GM19193 (cell line): ENCODE measurements around the gene TCF7L2.

Experiments
- POLR2A ChIP-seq: IDR thresholded peaks from 4 replicates; pipeline ENCODE4 v1.6.1; 2011; ENCODE audit not compliant: insufficient read depth, insufficient read length; ENCODE audit errors: extremely low read depth

Gene TCF7L2

DNA sequence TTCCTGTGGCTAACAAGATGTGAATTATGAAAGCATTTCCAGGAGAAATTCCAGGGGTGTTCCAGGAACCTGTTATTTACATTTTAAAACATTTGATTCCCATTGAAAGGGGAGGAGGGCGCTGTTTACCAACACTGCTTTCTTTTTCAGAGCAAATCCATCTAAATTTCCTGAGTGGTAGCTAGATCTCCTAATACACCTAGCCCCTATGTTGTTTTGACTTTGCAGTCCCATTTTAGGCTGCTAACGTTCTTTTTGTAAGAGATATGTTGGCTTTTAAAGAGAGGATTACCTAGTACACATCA, 130.8 kb downstream of the TCF7L2 start:
- TF ChIP-seq POLR2A, result no peak

DNA sequence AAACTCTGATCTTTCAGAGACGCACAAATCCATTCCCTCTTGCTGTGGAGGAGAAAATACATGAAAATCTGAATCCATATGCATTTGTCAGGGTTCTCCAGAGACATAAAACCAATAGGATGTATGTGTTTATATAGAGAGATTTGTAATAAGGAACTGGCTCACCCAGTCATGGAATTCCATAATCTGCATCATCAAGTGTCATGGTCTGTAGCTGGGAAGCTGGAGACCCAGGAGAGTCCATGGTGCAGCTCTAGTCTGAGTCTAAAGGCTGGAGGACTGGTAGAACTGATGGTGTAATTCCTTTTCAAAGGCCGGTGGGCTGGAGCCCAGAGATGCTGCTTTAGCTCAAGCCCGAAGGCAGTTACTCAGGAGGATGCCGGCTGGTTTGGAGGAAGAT, 134.0 kb downstream of the TCF7L2 start:
- no peak for TF ChIP-seq POLR2A

DNA sequence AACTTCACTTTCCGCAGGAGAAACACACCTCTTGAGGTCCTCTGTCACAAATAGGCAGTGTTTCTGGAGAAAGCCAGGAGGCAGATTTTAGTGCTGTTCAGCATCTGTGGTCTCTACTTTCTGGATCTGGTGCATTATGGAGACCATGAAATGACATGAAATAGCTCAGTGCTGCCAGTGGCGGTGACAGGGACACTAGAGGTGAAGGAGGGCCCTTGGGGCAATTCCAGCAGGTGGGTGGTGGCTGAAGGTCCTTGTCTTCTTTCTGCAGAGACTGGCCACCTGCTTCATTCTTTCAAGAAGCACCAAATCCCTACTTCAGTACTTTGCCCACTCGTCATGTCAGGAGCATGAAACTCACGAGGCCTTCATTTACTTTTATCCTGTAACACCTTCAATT, 135.7 kb downstream of the TCF7L2 start:
- no peak for TF ChIP-seq POLR2A

DNA sequence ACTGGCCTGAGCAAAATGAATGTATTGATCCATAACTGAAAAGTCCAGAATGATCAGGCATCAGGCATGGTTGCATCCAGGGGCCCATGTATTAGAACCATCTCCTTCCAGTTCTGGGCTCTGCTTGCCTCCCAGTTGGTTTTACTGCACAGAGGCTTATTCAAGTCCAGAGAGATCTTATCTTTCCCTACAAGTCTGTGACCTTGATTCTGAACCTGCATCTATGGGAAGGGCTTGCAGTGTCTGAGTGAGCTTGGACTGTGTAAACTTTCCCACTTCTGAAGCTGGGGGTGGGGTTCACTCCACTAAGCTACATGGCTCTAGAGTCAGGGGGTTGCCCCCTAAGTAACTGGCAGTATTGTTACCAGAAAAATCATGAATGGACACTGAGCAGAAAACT, 136.2 kb downstream of the TCF7L2 start:
- no peak for TF ChIP-seq POLR2A

DNA sequence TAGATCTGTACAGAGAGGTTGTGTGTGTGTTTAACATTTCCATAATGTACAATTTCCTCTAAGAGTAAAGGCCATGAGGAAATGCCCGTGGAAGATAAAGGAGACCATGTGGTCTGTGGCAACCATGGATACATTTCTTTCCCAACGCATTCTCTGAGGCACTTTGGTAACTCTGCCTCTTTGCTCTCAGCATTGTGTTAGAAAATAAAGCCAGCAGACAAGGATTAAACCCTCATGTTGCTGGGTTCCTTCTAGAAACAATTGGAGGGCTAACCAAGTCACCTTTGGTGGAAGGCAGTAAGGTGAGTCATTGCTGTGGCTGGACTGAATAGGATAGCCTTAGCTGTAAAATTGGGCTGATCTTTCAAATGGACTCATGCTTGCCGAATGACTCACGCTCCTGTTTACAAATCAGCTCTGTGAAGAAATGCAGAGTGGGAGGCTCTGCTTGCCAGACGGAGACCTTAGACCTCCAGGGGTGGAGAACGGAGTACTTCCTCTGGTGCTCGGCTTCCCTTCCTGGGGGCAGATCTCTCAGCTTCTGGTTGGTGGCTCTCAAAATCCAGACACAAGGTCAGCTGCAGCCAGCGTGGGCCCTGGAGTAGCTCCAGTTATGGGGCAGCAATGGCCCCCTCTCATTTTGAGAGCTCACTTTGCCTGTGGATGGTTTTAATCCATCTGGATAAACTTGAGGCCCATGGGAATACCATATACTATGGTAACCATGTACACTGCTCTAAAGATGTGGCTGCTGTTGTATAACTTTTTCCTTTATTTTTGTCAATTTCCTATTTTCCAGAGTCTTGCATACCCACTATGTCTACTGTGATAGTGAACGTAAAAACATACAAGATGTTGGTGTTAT, 137.3 kb downstream of the TCF7L2 start:
- TF ChIP-seq POLR2A, result no peak

DNA sequence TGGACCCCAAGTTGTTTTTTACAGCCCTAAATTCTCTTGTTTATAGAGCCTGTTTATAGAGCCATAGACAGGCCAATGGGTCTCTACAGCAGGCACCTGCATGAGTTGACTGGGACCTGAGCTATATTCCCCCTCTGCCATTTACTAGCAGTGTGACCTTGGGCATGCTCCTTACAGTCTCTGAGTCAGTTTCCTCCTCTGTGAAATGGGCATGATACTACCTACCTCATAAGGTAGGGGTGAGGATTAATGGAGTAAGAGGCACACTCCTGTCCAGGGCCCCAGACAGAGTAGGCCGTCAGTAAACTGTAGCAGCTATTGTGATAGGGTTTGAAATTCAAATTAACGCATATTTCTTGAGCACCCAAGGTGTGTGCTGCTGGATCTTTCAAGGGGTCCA, 138.1 kb downstream of the TCF7L2 start:
- TF ChIP-seq POLR2A, result no peak

DNA sequence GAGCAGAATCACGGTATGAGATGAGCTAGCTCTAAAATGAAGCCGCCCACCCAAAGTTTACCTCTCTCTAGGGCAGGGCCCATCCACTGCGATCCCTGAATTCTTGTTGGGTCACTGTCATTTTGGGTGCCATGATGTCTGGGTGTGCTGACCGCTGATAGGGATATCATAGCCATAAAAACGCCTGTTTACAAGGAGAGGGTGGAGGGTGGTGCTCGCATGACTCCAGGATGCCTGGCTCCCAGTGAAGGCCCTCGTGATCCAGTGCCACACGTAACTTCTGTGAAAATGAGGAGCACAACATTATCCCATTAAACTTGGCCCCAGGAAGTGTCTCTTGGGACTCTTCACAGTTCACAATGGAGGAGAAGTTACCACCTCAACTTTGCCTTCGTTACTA, 139.5 kb downstream of the TCF7L2 start:
- no peak for TF ChIP-seq POLR2A

DNA sequence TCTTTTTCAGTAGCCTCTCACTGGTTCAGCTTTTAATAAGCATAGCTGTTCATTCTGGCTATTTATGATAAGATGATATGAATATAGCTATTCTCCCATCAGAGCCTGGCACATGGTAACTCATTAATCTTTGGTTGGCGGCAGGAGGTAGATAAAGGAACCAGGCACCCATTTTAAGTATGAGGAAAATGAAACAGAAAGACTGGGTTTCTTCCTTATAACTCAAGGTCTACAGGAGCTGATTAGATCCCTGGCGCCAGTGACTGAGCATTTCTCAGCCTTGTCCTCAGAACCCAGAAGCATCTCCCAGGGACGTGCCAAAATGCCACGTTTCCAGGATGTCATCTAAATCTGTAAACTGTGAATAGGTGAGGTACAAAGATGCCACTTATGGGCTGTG, 141.9 kb downstream of the TCF7L2 start:
- no peak for TF ChIP-seq POLR2A

DNA sequence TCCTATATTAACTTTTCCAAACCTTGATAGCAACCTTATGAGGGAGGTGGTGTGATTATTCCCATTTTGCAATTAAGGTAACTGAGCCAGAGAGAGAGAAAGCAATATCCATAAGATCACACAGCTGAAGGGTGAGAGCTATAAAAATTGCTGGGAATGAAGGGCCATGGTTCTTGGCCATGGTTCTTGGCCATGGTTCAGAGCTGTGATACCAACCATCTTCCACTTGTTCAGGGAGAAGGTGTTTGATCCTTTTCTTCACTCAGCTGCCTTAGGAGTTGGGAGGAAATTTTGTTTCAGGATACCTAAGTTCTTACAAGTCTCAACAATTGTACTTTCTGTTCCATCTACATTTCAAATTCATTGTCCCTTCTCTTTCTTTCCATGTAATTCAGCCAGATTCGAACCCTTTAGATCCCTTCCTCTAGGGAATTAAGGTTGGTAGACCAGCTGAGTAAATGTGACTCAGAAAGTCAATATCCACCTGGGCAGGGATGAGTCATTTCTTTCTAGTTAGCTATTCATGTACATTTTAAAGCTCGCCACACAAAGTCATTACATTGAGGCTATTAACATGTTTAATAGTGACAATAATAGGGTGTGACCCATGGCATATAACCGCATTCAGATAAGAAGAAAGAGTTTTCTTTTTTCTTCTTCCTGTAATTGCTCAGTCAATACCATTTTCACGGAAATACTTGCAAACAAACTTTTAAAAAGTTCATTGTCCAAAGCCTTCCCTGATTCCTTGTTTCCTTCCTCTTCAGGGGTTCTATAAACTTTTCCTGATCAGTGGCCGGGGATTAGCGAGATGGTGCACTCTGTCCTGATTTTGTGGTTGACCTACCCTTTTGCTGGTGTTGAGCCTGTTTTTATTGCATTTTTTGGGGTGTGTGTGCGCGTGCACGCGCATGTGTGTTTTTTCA, 143.4 kb downstream of the TCF7L2 start:
- TF ChIP-seq POLR2A, result no peak

DNA sequence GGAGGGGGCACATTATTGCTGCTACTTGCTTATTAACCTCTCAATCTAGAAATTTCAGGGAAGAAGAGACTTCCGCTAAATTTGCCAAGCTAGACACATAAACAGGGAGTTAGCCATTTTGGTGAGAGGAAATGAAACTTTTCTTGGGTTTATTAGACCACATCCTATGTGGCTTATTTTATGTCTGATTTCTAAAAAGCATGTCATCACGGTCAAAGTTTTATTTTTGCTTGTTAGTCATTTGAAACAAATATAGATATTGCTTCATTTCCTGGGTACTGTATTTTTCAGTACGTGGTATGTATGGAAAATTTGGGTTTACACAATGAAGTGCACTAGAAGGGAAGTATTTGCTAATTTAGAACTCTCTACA, 144.1 kb downstream of the TCF7L2 start:
- no peak for TF ChIP-seq POLR2A

DNA sequence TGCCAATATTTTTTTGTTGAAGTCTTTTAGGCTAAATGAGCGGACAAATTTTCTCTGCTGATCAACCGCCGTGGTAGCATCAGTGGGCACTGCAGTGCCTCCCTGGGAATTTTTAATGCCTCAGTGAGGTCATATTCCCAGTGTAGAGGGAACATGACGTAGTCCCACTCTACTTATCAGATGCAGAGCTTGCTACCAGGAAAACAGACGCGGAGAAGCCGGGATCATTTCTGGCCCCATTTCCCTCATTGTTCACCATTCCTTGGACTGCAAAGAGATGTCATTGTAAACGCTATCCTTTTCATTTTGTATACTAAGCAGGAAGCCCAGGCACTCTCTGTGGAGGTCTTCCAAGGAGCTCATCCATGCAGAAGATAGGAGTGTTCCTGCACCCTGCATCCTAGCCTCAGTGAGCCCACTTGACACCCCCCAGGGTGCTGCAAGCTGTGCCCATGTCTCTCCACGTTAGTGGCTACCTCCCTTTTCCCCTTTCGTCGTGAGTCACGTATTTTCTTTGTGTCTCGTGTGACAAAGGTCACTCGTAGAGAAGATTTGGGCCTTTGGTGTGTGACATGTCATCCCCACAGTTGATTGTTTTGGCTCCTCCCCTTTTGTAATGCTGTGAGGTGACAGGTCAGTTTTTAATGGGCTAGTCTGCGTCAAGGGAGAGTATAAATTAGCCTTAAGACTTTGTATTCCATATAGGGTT, 145.5 kb downstream of the TCF7L2 start:
- TF ChIP-seq POLR2A, result no peak

DNA sequence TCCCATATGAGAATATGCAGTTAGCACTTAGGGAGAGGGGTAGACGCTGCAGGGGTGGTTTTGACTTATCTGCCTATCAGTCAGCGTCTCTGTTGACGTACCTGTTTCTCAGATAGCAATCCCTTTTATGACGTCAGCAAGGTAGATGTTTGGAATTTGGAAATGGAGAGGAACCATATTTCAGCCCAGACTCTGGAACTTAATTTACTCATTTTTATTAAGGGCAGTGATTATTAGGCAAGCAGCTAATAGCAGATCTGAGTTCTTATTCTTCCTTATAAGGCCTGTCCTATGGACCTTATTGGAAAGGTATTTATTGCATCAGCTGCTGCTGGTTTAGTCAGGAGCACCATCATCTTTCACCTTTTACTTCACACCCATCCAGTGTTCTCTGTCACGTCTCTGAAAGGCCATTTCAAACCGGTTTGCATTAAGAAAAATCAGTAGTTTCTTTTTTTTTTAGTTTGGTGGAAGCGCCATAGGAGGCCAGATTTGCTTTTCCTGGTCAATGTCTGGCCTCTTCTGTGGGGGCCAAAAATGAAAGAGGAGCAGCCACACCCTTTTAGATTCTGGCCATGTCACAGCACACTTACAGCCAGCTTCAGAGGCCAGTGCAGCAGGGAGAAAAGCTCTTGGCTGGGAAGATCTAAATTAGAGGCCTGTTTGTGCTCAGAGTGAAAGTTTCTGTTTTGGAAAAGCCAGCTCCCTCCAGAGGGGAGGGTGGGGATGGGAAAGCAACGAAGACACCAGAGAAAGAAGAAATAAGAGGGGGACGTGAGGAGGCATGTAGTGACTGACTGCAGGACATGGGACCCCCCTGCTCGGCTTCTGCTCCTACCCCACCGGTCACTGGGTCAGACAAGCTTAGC, 146.3 kb downstream of the TCF7L2 start:
- TF ChIP-seq POLR2A, result no peak

DNA sequence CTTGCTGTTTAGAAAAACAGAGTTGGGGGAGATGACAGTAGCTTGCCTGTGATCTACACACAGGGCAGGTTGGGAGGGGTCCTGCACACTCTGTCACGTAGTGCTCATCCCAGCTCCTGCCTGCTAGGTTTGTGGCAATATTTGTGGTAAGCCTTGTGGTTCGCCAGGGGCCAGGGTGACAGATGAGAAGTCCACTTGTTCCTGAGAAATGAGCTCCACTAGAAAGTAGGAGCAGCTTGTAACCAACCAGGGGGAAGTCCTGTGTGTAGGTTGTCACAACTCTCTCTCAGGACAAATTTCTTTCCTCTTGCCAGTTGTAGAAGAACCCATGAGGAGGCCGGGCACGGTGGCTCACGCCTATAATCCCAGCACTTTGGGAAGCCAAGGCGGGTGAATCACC, 147.0 kb downstream of the TCF7L2 start:
- no peak for TF ChIP-seq POLR2A

DNA sequence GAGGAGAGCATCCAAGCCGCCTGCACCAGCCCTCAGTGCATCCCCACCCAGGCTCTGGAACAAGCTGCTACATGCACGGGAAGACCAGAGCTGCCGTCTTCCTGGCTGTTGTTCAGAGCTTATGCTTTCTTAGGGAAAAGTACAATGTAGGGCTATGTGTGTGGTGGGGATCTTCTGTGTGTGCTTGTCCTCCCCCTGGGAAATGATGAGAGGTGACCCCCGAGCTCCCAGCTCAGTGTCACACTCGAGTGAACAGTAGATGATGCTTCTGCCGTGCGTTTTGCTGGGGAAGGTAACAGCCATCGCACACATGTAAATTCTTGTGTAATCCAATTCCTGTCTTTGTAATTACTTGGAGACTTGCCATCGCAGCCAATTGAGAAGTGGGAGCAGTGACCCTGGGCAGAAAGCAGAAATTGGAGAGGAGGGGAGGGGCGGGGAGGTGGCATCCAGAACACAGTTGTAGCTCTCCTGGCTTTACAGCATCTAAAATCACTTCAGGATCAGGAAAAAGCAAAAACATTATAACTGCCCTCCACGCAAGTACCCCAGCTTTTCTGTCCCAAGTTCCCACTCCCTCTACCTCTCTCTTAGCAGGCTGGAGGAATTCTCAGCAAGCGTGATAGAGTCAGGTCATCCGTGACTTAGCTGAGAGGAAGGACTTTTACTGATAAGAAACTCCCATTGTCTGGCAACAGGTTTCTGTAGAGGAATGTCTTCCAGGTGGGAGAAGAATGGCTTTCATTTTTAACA, 149.6 kb downstream of the TCF7L2 start:
- TF ChIP-seq POLR2A, result no peak
